Measurements from ENCODE around the gene CCNJL. TPM values are rescaled to one million over a fixed set of nuclear protein-coding genes. Genes with fewer than 3 reads are reported as not detected.

Gene CCNJL
- total and polyA plus RNA-seq, 7 donors, result 0.16 to 18.7 (median 4.7) TPM

DNA sequence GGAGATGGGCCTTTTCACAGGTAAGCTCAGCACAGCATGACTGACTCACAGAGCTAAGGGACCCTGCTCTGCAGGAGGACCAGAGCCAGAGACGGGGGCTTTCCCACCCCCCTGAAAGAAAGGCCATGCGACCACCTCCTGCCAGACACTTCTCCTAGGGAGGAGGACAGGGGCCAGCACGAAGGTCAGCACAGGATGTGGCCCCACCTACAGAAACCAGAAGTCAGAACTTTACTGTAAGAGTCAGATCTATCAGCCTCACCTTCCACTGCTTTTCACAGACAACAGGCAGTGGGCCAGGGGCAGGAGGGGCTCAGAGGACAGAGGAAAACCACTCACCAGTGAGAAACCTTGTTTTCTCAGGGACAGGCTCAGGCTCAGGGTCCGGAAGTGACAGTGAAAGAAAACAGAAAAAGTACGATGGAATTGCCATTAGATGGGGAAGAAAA is 37.9 kb downstream of the CCNJL start:
- intact Hi-C loops (cut with DNase I), result no loop called here
- DNase-seq, result no peak
- H3K27me3 ChIP-seq, result no peaks in the 10 kb centered on the region
- TF ChIP-seq EP300 (IDR thresholded peaks at IDR 0.05) (no peak), POLR2A (IDR thresholded peaks at IDR 0.05) (no peak)
- no peaks in the 10 kb centered on the region for H3K9me3 ChIP-seq
- H3K27ac ChIP-seq, result no peak overlapping the region
- 59 to 73% methylated on average over 5 of the region's 5 CpGs for WGBS, 2 donors
- no peaks in the 10 kb centered on the region for H3K36me3 ChIP-seq
- no peak overlapping the region for H3K4me3 ChIP-seq
- peaks cover 0 to 9% (median 0%) of the 10 kb centered on the region in 4 donors for H3K4me1 ChIP-seq

DNA sequence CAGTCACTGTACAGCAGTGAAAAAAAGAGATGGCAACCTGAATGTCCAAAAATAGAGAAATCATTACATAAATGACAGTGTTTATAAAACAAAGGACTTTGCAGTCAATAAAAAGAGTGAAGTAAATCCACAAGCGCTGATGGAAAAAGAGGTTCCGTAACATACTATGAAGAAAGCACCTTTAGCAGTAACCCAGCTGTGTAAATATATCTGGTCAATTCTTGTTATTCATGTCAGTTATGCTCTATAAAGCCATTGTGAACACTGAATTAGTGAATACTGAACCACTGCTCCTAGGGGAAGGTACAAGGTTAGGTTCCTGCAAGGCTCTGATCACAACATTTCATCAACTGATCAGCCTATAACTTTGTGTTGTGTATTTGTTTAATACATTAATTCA is 39.5 kb downstream of the CCNJL start:
- no peak for TF ChIP-seq EP300 (IDR thresholded peaks at IDR 0.05)
- intact Hi-C loops (cut with DNase I), result no loop called here

DNA sequence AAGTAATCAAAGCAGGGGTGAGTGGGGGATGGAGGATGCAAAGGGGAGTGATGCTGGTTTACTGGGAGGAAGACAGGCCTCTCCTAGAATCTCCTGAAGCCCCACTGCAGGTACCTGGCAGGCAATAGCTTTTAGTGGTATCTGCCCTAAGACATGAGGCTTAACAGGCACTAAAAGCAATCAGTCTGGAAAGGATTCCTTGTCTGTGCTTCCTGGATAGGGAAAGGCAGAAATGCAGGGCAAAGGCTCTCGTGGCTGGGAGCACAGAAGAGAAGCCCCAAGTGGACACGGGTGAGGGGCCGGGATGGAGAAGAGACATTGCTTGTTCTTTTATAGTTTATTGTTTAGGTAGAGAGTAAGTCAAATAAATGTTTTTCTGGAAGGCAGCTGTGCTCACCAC is 40.1 kb downstream of the CCNJL start:
- TF ChIP-seq EP300 (IDR thresholded peaks at IDR 0.05) (no peak), POLR2A (IDR thresholded peaks at IDR 0.05) (no peak), POLR2AphosphoS5 (IDR thresholded peaks at IDR 0.05) (no peak)
- TF ChIP-seq, protein P1, sequence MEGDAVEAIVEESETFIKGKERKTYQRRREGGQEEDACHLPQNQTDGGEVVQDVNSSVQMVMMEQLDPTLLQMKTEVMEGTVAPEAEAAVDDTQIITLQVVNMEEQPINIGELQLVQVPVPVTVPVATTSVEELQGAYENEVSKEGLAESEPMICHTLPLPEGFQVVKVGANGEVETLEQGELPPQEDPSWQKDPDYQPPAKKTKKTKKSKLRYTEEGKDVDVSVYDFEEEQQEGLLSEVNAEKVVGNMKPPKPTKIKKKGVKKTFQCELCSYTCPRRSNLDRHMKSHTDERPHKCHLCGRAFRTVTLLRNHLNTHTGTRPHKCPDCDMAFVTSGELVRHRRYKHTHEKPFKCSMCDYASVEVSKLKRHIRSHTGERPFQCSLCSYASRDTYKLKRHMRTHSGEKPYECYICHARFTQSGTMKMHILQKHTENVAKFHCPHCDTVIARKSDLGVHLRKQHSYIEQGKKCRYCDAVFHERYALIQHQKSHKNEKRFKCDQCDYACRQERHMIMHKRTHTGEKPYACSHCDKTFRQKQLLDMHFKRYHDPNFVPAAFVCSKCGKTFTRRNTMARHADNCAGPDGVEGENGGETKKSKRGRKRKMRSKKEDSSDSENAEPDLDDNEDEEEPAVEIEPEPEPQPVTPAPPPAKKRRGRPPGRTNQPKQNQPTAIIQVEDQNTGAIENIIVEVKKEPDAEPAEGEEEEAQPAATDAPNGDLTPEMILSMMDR (IDR thresholded peaks at IDR 0.05), result no peak
- H3K4me1 ChIP-seq, result peaks cover 0 to 18% (median 0%) of the 10 kb centered on the region in 4 donors
- intact Hi-C loops (cut with DNase I), result no loop called here
- no peaks in the 10 kb centered on the region for H3K36me3 ChIP-seq
- H3K9me3 ChIP-seq, result no peaks in the 10 kb centered on the region
- DNase-seq, result no peak
- 19 to 51% methylated on average over 3 of the region's 3 CpGs for WGBS, 2 donors
- H3K4me3 ChIP-seq, result no peak overlapping the region
- no peaks in the 10 kb centered on the region for H3K27me3 ChIP-seq
- H3K27ac ChIP-seq, result peak overlapping the region in 1 of 4 donors; percentile 1

More for the DNA sequence above, 39.5 kb downstream of the CCNJL start:
- WGBS, 2 donors, result 29 to 80% methylated on average over 2 of the region's 2 CpGs
- Histone ChIP-seq H3K27ac (no peak overlapping the region), H3K27me3 (no peaks in the 10 kb centered on the region), H3K9me3 (no peaks in the 10 kb centered on the region), H3K4me1 (peaks cover 0 to 18% (median 0%) of the 10 kb centered on the region in 4 donors), H3K36me3 (no peaks in the 10 kb centered on the region), H3K4me3 (no peak overlapping the region)
- no peak for DNase-seq

DNA sequence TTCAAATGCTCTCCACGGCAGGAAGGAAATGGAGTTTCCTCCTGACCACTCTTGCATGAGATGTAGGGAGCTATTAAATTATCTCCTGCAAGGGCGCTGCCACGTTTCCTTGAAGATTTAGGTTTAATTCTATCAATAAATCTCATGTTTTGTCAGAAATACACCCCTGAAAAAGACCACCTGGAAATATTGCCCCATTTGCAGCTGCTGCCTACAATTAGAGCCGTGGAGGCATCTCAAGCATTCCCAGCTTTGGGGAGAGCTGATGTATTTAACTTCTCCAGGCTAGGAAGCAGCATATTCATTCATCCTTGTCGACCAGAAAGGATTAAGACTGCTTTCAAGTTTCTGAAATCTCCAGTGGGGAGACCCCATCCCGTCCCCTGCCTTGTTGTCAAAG is 40.5 kb downstream of the CCNJL start:
- Histone ChIP-seq H3K4me1 (peaks cover 0 to 18% (median 0%) of the 10 kb centered on the region in 4 donors), H3K27me3 (no peaks in the 10 kb centered on the region), H3K27ac (peak overlapping the region in 1 of 4 donors; percentile 1), H3K9me3 (no peaks in the 10 kb centered on the region), H3K36me3 (no peaks in the 10 kb centered on the region), H3K4me3 (no peak overlapping the region)
- intact Hi-C loops (cut with DNase I), result no loop called here
- TF ChIP-seq POLR2A (IDR thresholded peaks at IDR 0.05), result no peak
- 39 to 49% methylated on average over 6 of the region's 6 CpGs for WGBS, 2 donors
- DNase-seq, result no peak

DNA sequence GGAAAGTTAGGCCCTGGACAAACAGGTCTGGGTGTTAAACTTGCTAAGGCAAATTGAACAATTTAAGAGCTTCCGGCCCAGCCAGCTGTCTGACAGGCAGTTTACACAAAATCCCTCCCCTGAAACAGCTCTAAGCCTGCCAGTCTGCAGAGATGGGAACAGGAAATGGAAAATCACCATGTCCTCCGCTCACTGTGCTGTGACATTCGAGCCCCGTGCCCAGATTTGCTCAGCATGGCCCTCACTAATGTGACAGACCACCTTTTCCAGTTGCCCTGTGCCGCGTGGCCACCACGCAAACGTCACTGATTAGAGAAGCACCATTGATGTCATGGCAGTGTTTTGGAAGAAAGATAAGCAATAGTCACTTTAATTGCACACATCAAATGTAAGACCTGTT is 41.0 kb downstream of the CCNJL start:
- H3K9me3 ChIP-seq, result no peaks in the 10 kb centered on the region
- H3K27me3 ChIP-seq, result no peaks in the 10 kb centered on the region
- peaks cover 0 to 18% (median 0%) of the 10 kb centered on the region in 4 donors for H3K4me1 ChIP-seq
- TF ChIP-seq, protein P1 (IDR thresholded peaks at IDR 0.05), result no peak
- TF ChIP-seq EP300 (IDR thresholded peaks at IDR 0.05) (no peak), POLR2A (IDR thresholded peaks at IDR 0.05) (no peak), POLR2AphosphoS5 (IDR thresholded peaks at IDR 0.05) (no peak)
- no peak for DNase-seq
- H3K27ac ChIP-seq, result peak overlapping the region in 1 of 4 donors; percentile 28
- H3K36me3 ChIP-seq, result no peaks in the 10 kb centered on the region
- WGBS, 2 donors, result 8 to 21% methylated on average over 8 of the region's 8 CpGs
- H3K4me3 ChIP-seq, result no peak overlapping the region
- intact Hi-C loops (cut with DNase I), result no loop called here

DNA sequence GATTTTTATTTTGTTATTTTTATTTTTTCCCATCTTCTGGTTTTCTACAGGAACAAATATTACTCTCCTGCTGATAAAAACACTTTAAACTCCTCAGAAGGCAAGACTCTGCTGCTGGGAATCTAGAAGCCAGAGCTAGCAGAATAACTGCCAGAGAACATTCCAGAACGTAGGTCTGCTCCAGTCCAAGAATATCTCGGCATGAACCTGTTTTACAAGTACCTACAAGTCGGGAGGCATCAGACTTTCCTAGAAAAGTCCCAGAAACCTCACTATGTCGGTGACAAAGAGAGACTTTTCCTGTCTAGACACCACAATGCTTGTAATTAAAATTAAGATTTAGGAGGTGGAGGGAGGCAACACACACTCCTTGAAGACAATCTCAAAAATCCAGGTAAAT is 41.7 kb downstream of the CCNJL start:
- Histone ChIP-seq H3K9me3 (no peaks in the 10 kb centered on the region), H3K27ac (peak overlapping the region in 2 of 4 donors; percentile 17 to 24), H3K4me3 (no peak overlapping the region), H3K36me3 (no peaks in the 10 kb centered on the region), H3K27me3 (no peaks in the 10 kb centered on the region), H3K4me1 (peaks cover 0 to 18% (median 0%) of the 10 kb centered on the region in 4 donors)
- intact Hi-C loops (cut with DNase I), result no loop called here
- WGBS, 2 donors, result 19 to 56% methylated on average over 4 of the region's 4 CpGs
- DNase-seq, result no peak
- TF ChIP-seq, protein P1 (IDR thresholded peaks at IDR 0.05), result no peak
- TF ChIP-seq POLR2AphosphoS5 (IDR thresholded peaks at IDR 0.05) (no peak), POLR2A (IDR thresholded peaks at IDR 0.05) (no peak), EP300 (IDR thresholded peaks at IDR 0.05) (no peak)

All from sigmoid colon (tissue), 7 donors.